GM20431 (cell line): Measurements from ENCODE around the gene ENO2.

Experiments used
- in situ Hi-C: fragments of 300-500 bp; cut with MseI, MboI; formaldehyde crosslinking; loops from one replicate; pipeline ENCODE4 v1.15.0; 2020; ENCODE audit warnings: low sequenced_read_pairs; ENCODE audit not compliant: unreplicated experiment

The ENO2 gene

GRCh38 chr12:6928703-6929407, 14.5 kb downstream of the ENO2 start:
- in situ Hi-C loops: no loop called here

- in situ Hi-C loops: no loop called here
Observed at GRCh38 chr12:6929466-6930452, 15.4 kb downstream of the ENO2 start.

GRCh38 chr12:6932766-6933165, 18.4 kb downstream of the ENO2 start:
- in situ Hi-C loops: no loop called here

- in situ Hi-C loops: no loop called here
Observed at GRCh38 chr12:6934110-6934509, 19.7 kb downstream of the ENO2 start.

GRCh38 chr12:6935371-6936193, 21.2 kb downstream of the ENO2 start:
- in situ Hi-C loops: no loop called here

DNA sequence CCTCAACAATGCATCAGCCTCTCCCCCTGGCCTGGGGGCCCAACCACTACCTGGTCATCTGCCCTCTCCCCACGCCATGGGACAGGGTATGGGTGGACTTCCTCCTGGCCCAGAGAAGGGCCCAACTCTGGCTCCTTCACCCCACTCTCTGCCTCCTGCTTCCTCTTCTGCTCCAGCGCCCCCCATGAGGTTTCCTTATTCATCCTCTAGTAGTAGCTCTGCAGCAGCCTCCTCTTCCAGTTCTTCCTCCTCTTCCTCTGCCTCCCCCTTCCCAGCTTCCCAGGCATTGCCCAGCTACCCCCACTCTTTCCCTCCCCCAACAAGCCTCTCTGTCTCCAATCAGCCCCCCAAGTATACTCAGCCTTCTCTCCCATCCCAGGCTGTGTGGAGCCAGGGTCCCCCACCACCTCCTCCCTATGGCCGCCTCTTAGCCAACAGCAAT, 21.8 kb downstream of the ENO2 start:
- in situ Hi-C loops: no loop called here

DNA sequence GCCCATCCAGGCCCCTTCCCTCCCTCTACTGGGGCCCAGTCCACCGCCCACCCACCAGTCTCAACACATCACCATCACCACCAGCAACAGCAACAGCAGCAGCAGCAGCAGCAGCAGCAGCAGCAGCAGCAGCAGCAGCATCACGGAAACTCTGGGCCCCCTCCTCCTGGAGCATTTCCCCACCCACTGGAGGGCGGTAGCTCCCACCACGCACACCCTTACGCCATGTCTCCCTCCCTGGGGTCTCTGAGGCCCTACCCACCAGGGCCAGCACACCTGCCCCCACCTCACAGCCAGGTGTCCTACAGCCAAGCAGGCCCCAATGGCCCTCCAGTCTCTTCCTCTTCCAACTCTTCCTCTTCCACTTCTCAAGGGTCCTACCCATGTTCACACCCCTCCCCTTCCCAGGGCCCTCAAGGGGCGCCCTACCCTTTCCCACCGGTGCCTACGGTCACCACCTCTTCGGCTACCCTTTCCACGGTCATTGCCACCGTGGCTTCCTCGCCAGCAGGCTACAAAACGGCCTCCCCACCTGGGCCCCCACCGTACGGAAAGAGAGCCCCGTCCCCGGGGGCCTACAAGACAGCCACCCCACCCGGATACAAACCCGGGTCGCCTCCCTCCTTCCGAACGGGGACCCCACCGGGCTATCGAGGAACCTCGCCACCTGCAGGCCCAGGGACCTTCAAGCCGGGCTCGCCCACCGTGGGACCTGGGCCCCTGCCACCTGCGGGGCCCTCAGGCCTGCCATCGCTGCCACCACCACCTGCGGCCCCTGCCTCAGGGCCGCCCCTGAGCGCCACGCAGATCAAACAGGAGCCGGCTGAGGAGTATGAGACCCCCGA, 22.5 kb downstream of the ENO2 start:
- in situ Hi-C loops: no loop called here

- in situ Hi-C loops: no loop called here
Observed at GRCh38 chr12:6937481-6938352, 23.3 kb downstream of the ENO2 start.

- in situ Hi-C loops: no loop called here
Observed at GRCh38 chr12:6938353-6939190, 24.2 kb downstream of the ENO2 start.

DNA sequence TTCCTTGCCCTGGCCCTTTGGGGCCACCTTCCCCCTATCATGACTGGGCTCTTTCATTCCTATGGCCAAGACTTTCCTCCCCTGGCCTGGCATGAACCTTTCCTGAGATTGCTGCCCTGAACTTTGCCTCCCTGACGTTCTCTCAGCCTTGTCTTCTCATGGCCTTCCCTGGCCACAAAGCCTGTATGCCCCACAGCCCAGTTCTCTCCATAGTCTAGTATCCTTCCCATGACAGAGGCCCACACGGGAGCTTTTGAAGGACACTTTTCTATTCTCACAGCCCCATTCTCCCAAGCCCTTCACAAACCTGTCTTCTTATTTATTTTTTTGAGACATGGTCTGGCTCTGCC, 24.8 kb downstream of the ENO2 start:
- in situ Hi-C loops: no loop called here

DNA sequence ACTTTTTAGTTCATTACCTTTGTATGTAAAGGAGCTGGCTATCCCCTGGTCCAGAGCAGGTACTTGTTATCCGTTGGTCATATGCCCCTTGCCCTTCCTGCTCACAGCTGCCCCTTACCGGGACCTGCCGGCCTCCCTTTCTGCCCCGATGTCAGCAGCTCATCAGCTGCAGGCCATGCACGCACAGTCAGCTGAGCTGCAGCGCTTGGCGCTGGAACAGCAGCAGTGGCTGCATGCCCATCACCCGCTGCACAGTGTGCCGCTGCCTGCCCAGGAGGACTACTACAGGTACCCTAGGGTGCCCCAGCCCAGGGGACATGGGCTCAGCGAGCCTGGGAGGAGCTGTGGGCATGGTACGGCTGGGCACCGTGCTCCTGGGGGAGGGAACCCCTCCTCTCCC, 26.9 kb downstream of the ENO2 start:
- in situ Hi-C loops: no loop called here

DNA sequence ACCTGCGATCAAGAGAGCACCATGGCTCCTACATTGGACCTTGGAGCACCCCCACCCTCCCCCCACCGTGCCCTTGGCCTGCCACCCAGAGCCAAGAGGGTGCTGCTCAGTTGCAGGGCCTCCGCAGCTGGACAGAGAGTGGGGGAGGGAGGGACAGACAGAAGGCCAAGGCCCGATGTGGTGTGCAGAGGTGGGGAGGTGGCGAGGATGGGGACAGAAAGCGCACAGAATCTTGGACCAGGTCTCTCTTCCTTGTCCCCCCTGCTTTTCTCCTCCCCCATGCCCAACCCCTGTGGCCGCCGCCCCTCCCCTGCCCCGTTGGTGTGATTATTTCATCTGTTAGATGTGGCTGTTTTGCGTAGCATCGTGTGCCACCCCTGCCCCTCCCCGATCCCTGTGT, 27.4 kb downstream of the ENO2 start:
- in situ Hi-C loops: no loop called here

DNA sequence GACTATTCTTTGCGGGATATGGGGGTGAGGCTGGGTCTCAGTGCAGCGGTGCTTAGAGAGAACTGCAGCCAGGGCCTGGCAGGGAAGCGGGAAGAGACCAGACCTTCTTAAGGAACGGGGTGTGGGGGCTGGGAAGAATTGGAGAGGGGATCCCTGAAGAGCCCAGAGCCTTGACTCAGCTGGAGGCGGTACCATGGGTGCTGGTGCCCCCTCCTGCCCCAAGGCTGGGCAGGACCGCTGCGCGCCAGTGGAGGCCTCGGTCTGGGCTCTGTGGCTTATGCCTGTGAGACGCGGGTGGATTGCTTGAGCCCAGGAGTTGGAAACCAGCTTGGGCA, 27.9 kb downstream of the ENO2 start:
- in situ Hi-C loops: no loop called here

GRCh38 chr12:6943389-6943721, 29.0 kb downstream of the ENO2 start:
- in situ Hi-C loops: no loop called here

GRCh38 chr12:6943722-6944380, 29.5 kb downstream of the ENO2 start, which contains the start of the genes C12orf57 and RNU7-1:
TSS of gene C12orf57 (plus strand) at chr12:6944022. CDS start at chr12:6944122, 100 bp downstream.
TSS of gene RNU7-1 (plus strand) at chr12:6943816.
- in situ Hi-C loops: no loop called here

DNA sequence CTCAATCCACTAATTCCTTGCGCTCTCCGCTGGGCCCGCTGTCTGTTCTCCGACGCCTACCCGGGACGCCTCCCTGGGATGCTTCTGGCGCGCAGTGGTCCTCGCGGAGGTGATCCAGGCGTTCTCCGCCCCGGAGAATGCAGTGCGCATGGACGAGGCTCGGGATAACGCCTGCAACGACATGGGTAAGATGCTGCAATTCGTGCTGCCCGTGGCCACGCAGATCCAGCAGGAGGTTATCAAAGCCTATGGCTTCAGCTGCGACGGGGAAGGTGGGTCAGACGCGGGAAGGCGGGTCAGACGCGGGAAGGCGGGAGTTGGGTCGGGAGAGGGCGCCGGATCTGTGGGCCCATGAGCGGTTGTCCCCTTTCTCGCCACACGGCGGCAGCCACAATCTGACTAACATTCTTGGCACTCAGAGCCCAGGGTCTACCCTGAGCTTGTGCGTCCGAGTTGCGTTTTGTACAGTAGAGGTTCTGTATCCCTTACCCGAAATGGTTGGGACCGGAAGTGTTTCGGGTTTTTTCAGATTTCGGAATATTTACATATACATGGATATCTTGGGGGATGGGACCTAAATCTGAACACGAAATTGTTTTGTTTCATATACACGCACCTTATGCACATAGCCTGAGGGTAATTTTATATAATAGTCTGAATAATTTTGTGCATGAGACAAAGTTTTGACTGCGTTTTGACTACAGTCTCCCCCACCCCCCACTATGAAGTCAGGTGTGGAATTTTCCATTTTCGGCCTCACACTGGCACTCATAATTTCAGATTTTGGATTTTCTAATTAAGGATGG, 30.2 kb downstream of the ENO2 start:
- in situ Hi-C loops: no loop called here

DNA sequence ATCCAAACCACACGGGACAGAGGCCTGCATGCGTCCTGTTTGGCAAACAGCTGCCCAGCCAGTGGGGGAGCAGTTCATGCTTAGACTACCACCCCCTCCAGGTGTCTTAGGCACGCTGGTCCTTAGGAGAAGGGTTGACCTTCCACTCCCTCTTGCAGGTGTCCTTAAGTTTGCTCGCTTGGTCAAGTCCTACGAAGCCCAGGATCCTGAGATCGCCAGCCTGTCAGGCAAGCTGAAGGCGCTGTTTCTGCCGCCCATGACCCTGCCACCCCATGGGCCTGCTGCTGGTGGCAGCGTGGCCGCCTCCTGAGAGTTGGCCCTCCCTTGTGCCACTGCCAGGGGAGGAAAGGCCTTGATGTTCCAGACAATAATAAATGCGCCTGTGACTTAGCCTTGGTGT, 31.2 kb downstream of the ENO2 start:
- in situ Hi-C loops: no loop called here
